Stomach (tissue), 4 donors: ENCODE measurements around the gene CACNA1H.

Source experiments
- CTCF ChIP-seq, 7 experiments: fragments of 450-650 bp in 4 of 7; fragments of 200-600 bp in 3 of 7; sonication (generic) in 3 of 7; IDR thresholded peaks; one replicate each; pipeline ENCODE4 v1.5.1; 2016 to 2019; ENCODE audit warnings: antibody characterized with exemption in 7 of 7, control low read depth in 2 of 7, mild to moderate bottlenecking in 1 of 7
- EP300 ChIP-seq: sonication (generic); formaldehyde crosslinking; IDR thresholded peaks from one replicate; pipeline ENCODE4 v1.6.1; 2017; ENCODE audit warnings: antibody characterized with exemption
- POLR2A ChIP-seq, 4 donors: fragments of 450-650 bp; IDR thresholded peaks; one replicate each; pipeline ENCODE4 v1.6.1; 2016; ENCODE audit warnings: antibody characterized with exemption in 4 of 4, control low read depth in 2 of 4, mild to moderate bottlenecking in 1 of 4, moderate library complexity in 1 of 4
- POLR2AphosphoS5 ChIP-seq, 3 donors: sonication (generic); formaldehyde crosslinking; IDR thresholded peaks; one replicate each; pipeline ENCODE4 v1.6.1; 2016; ENCODE audit warnings: antibody characterized with exemption in 3 of 3

- TF ChIP-seq CTCF (IDR thresholded peaks at IDR 0.05) (no peak), POLR2AphosphoS5 (IDR thresholded peaks at IDR 0.05) (no peak), EP300 (no peak), POLR2A (IDR thresholded peaks at IDR 0.05) (no peak)
These were observed 4.2 kb downstream of the CACNA1H start for GRCh38 chr16:1156983-1157638.
